Left ventricle myocardium inferior (tissue), 1 donor: Measurements from ENCODE around the gene INPP4A. TPM values are rescaled to one million over a fixed set of nuclear protein-coding genes. Genes with fewer than 3 reads are reported as not detected.

Experiments used
- DNase-seq: peaks from one replicate; pipeline ENCODE4 v3.0.0-alpha.2; 2020
- H3K27ac ChIP-seq: fragments of 200-600 bp; replicated peaks from 2 replicates; pipeline ENCODE4 v1.8.0; 2021
- H3K27me3 ChIP-seq: fragments of 200-600 bp; 2 replicates; pipeline ENCODE4 v1.8.0; 2021; ENCODE audit warnings: low read depth
- H3K36me3 ChIP-seq: fragments of 200-600 bp; 2 replicates; pipeline ENCODE4 v1.8.0; 2021
- H3K4me1 ChIP-seq: fragments of 200-600 bp; 2 replicates; pipeline ENCODE4 v1.8.0; 2021
- H3K4me3 ChIP-seq: fragments of 200-600 bp; 2 replicates; pipeline ENCODE4 v1.8.0; 2021; ENCODE audit warnings: mild to moderate bottlenecking, moderate library complexity
- H3K9me3 ChIP-seq: fragments of 200-600 bp; replicated peaks from 2 replicates; pipeline ENCODE4 v1.8.0; 2021
- CTCF ChIP-seq: fragments of 200-600 bp; IDR thresholded peaks from 2 replicates; pipeline ENCODE4 v1.8.0; 2021; ENCODE audit warnings: antibody characterized with exemption, mild to moderate bottlenecking, borderline replicate concordance
- intact Hi-C: fragments of 100-400 bp; cut with micrococcal nuclease; formaldehyde crosslinking; loops from one replicate; pipeline ENCODE4 v1.11.0; 2022
- total RNA-seq: library from RNA; stranded (reverse); fragmentation: NEBNext Ultra II Directional; extraction: Animal tissue kit (Norgen Biotek cat#: 25700); gene quantifications from one replicate; pipeline ENCODE4 v1.2.1, GENCODE V29; 2021
- donor health status: DM: no; HTN: yes; CAD: no; lungs with severe emphysema.

INPP4A gene
- total RNA-seq, 1 donor from 2014 or later: 20.8 TPM

GRCh38 chr2:98472961-98473746 is 28.5 kb downstream of the INPP4A start:
- H3K4me3 ChIP-seq: no peak overlapping the region
- H3K27ac ChIP-seq: no peak overlapping the region
- no peaks in the 10 kb centered on the region for H3K36me3 ChIP-seq
- no peak for TF ChIP-seq CTCF
- intact Hi-C loops: no loop called here
- H3K27me3 ChIP-seq: no peaks in the 10 kb centered on the region
- peaks cover 59% of the 10 kb centered on the region for H3K4me1 ChIP-seq
- DNase-seq: no peak
- H3K9me3 ChIP-seq: no peaks in the 10 kb centered on the region

GRCh38 chr2:98473995-98474780 is 29.5 kb downstream of the INPP4A start:
- H3K4me3 ChIP-seq: no peak overlapping the region
- DNase-seq: no peak
- H3K27me3 ChIP-seq: no peaks in the 10 kb centered on the region
- intact Hi-C loops: no loop called here
- H3K27ac ChIP-seq: no peak overlapping the region
- TF ChIP-seq CTCF: no peak
- no peaks in the 10 kb centered on the region for H3K36me3 ChIP-seq
- H3K4me1 ChIP-seq: peaks cover 69% of the 10 kb centered on the region
- no peaks in the 10 kb centered on the region for H3K9me3 ChIP-seq

- intact Hi-C loops: no loop called here
- H3K4me3 ChIP-seq: no peak overlapping the region
- DNase-seq: no peak
- no peak for TF ChIP-seq CTCF
- no peaks in the 10 kb centered on the region for H3K36me3 ChIP-seq
- H3K4me1 ChIP-seq: peaks cover 79% of the 10 kb centered on the region
- no peaks in the 10 kb centered on the region for H3K27me3 ChIP-seq
- H3K9me3 ChIP-seq: no peaks in the 10 kb centered on the region
- H3K27ac ChIP-seq: no peak overlapping the region
Observed at GRCh38 chr2:98474979-98475632, 30.4 kb downstream of the INPP4A start.

- Histone ChIP-seq H3K27ac (no peak overlapping the region), H3K4me3 (no peak overlapping the region), H3K27me3 (no peaks in the 10 kb centered on the region), H3K4me1 (peaks cover 85% of the 10 kb centered on the region), H3K36me3 (no peaks in the 10 kb centered on the region), H3K9me3 (no peaks in the 10 kb centered on the region)
- intact Hi-C loops: no loop called here
- no peak for DNase-seq
- no peak for TF ChIP-seq CTCF
Observed at GRCh38 chr2:98476192-98476868, 31.7 kb downstream of the INPP4A start.

GRCh38 chr2:98477036-98477435 is 32.4 kb downstream of the INPP4A start:
- Histone ChIP-seq H3K4me1 (peaks cover 85% of the 10 kb centered on the region), H3K27ac (no peak overlapping the region), H3K36me3 (no peaks in the 10 kb centered on the region), H3K4me3 (no peak overlapping the region), H3K9me3 (no peaks in the 10 kb centered on the region), H3K27me3 (no peaks in the 10 kb centered on the region)
- intact Hi-C loops: no loop called here
- TF ChIP-seq CTCF: no peak
- DNase-seq: no peak
